COLO829 (cell line): ENCODE data around the gene CD164L2.

Source experiments
- DNase-seq: peaks from one replicate; pipeline ENCODE4 v3.0.0; 2012; ENCODE audit warnings: low spot score

The CD164L2 gene

DNA sequence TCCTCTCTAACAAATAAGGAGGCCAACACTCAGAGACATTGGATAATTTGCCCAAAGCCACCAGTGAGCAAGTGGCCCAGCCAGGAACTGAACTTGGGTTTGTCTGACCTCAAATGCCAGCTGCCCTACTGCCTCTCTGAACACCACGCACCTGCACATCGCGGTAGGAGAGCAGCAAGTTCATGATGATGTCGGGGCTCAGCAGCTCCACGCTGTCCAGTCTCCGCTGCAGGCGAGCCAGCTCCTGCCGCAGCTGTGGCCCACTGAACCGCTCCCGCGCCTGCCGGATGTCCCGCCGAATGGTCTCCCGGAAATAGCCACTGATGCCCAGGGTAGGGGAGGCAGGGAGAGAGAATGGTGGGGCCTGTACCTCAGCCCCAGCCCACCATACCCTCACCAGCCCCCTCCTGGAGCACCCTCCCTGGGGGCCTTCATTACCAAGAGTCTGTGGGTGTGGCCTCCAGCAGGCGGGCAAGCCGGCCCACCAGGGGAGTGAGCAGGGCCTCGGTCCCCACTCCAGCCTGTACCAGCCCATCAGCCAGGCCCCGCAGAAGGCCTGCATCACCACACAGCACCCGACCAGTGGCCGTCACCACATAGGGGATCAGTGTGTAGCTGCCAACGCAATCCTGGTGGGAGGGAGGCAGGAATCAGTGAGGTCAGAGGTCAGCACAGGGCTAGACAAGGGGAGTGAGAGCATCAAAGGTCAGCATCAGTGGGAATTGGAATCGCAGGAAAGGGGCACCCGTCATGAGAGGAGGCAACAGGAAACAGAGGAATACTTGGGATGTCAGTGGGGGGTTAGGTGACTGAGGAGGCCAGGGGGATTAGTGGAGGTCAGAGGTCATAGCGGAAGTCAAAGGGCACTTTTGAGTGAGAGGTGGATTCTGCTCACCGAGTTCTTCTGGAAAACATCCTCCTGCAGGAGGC is 19.1 kb downstream of the CD164L2 start:
- DNase-seq = no peak

DNA sequence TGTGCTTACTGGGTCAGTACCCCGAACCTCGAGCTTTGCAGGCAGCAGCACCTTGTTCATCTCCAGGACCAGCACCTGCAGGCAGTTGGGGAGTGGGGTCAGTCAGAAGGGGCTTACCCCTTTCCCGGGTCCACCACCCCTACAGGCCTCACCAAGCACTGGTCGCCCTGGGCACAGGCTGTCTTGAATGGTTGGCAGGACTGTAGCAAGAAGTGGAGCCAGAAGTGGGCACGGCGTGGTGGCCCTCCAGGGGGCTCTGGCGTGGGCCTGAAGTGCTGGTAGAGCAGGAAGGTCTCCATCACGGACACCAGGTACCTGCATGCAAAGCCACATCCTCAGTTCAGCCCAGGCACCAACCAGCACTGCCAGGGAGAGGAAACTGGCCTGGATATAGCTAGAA is 21.6 kb downstream of the CD164L2 start:
- no peak for DNase-seq

DNA sequence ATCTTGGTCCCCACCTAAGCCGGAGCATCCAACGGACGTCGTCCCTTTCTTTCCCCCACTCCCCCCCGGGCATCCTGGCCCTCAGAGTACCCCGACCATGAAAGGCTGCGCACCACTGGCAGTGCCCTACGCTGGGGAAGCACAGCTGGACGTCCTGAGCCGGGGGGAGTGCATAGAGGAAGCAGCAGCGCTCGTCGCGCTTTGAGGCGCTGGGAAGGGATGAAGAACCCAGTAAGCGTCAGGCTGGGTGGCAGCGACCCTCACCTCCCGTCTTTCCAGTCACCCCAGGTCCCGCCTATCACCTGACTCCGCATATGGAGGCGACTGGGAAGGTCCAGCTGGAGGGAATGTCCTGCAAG is 22.1 kb downstream of the CD164L2 start:
- DNase-seq = no peak

DNA sequence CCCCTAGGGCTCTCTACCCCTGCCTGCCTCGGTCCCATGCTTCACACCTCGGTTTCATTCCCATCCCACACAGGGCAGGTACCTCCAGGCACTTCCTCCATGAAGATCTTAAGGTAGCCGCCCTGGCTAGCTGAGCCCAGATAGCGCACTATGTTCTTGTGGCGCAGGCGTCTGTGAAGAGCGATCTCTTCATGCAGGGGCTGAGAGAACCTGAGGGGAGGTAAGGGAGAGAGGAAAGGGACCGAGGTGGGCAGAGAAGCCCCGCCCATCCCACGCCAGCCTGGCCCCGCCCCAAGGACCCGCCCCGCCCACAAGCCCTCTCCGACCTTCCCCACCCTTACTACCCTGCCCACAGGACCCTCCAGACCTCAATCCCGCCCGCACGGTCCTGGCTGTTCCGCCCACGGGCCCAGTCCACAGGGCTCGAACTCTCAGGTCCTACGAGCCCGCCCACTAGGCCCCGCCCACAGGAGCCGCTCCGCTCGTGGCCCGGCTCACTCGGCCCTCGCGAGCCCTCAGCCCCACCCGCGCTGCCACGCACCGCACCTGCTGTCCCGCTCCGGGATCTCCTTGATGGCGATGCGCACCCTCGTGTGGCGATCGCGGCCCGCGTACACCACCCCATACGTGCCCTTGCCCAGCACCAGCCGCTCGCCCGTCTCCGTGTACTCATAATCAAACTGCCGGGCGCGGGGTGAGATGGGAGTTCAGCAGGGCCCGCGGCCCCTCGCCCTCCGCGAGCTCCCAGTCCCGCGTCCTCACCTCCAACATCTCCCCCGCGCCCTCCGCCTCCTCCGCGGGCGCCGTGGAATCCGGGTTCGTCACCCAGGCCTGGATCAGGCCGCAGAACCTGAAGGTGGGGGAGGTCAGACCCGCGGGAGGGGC is 22.7 kb downstream of the CD164L2 start:
- no peak for DNase-seq

DNA sequence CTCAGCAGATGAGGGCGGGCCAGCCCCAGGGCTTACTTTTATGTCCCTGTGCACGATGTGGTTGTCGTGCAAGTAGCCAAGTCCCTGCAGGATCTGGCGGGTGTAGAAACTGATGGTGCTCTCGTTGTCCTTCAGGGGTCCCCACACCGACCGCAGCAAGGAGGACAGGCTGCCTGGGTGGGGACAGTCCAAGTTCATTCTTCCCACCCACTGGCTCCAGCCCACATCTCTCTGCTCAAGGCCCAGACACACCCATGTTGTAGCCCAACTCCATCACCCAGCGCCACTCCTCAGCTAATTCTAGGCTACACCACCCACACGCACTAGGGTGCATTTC is 23.3 kb downstream of the CD164L2 start:
- no peak for DNase-seq

DNA sequence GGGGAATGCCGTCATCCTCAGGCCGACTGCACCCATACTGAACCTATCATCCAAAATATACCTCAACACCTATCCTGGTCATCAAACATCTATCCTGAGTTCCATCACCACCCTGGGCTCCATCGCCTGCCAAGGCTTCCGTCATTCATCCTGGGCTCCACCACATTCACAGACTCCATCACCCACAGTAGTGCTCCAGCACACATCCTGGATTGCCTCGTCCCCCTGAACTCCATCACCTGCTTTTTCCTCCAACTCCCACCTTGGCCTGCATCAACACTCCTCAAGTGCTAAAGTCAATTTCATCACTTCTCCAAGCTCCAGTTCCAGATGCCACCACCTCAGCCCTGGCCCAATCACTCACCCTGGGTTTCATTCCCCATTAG is 24.2 kb downstream of the CD164L2 start:
- DNase-seq = no peak

DNA sequence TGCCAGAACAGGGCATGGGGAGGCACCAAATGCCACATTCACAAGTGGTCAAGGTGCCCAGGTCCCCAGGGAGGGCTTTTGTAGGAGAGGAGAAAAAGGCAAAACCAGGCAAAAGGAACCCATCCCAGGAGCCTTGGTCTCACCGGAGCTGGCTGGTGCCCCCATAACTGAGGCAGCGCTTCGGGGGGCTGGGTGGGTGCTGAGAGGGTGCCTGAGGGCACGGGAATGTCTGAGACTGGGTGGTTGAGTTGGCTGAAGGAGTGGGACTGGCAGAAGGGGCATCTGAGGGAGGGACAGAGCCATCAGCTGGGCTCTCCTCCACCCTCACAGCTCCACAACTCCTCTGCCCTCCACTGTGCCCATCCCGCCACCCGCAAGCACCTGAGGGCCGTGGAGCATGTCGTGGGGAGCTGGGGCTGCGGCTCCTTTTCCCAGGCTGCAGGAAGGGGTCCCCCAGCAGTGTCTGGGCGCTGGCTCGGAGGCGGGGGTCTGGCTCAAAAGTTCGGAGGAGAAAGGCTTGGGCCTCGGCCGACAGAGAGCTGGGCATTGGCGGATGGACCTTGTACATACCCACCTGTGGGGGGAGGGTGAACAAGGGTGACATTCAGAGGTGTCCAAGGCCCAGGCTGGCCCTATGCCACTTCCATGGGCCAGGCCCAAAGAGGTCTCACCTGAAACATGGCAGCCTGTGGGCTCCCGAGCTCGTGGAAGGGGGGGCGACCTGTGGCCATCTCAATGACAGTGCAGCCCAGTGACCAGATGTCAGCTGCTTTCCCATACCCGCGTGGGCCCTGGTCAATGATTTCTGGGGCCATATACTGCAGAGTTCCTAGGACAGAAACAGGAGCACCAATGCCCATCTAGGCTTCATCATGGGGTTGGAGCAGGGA is 24.9 kb downstream of the CD164L2 start:
- no peak for DNase-seq

DNA sequence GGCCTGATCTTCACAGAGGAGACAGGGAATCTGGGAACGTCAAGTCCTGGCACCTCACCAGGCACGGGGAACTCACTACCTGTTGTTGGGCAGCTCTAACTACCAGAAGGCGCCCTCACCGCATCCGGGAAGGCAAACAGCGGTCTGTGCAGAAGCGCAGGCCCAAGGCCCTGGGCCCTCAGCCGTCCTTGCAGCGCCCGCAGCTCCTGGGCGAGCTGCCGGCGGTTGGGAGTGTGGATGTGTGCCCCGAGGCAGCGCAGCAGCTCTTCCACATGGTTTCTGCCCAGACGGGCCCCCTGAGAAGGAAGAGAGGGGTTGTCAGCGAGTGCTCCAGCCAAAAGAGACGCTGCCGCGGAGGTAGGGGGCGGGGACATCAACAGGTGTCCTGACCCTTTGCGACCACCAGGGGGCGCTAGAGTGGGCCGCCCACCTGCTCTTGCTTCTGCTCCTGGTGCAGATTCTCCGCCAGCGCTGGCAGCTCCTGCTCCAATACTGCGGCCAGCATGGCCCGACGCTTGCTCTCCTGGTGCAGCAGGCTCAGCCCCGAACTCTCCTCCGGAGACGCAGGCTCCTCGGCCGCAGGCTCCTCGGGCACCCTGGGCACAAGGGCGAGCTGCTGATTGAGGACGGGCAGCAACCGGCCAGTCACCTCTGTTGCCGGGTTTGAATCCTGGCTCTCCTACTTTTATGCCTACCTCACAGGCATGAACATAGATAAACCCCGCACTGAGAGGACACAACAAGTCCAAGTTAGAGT is 25.7 kb downstream of the CD164L2 start:
- peak; percentile 78 for DNase-seq

DNA sequence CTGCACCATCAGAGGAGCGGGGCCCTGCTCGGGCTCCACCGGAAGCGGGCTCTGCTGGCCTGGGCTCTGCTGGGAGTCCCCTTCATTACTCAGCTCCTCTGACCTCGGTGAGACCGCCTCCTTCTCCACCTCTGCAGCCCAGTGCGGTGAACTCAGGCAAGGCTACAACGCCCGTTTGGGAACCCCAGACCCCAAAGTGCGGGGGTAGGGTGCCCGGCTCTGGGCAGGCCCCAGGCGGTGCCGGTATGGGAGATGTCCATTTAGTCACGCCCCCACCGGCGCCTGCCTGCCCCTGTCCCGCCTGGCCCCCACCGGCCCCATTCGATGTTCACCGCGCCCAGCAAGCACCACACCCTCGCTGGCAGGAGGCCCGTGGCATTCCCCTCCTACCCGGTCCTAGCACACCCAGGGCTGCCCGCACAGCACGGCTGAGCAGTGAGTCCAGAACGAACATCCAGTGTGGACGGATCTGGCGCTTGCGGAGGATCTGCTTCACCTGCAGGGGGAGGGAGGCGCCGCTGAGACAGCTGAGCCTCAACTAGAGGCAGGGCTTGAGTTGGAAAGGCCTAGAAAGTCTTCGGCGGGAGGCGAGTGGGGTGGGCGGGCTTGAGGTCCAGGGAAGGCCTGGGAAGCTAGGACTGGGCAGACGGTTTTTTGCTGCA is 26.4 kb downstream of the CD164L2 start:
- DNase-seq = no peak

DNA sequence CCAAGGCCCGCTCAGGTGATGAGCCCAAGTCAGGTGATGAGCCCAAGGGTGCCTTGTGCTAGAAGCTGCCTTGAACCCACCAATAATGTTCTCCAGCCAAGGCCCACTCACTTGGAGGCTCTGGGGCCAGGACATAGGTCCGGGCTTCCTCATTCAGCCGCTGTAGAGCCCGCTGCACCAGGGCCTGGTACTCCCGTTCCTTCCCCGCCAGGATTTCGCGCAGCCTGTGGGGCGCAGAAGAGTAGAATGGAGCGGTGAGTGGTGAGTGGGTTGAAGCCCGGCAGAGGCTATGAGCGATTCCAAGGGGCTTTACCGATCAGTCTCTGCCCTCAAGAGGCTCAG is 26.9 kb downstream of the CD164L2 start:
- DNase-seq = no peak

DNA sequence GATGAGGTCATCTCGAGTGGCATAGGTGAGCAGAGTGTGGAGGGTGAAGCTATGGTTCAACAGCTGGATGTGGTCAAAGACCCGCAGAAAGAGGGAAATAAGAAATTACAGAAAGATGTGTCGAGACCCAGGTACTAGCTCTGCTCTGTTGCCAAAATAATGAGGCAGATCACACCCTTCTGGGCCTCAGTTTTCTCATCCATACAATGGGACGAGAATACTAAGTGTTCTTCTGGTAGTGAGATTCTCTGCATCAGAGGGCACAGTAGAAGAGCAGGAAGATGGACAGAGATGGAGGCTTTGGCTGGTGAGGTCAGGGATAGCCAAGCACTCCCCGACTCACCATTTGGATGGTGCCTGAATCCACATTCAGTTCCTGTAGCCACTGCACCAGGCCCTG is 27.4 kb downstream of the CD164L2 start:
- DNase-seq = no peak

DNA sequence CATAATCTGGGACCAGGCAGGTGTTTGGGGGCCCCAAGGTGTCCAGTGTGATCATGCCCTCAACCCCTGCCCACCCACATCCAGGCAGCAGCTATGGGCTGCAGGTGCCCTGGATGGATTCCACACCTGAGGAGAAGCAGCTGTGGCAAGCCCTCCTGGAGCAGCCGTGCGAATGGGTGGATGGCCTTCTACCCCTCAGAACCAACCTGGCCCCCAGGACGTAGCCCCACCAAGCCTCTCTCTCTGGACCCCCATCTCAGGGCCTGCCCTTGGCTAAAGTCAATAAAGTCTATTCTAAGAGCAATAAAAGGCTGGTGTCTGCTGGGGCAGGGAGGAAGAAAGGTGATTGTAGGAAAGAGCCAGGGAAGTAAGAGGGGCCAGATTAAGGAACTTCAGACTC is 29.5 kb downstream of the CD164L2 start:
- DNase-seq = no peak

DNA sequence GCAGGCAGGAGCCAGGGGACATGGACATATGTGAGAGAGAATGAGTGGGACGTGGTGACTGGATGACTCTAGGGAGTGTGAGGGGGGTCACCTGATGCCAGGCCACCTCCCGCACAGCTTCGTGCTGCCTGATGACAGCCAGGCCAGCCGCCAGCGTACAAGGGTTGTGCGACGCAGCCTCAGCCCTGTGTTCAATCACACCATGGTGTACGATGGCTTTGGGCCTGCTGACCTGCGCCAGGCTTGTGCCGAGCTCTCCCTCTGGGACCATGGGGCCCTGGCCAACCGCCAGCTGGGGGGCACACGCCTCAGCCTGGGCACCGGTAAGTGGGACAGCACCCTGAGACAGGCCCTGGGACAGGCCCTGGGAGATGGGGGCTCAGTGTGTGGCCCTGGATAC is 30.0 kb downstream of the CD164L2 start:
- DNase-seq = no peak

DNA sequence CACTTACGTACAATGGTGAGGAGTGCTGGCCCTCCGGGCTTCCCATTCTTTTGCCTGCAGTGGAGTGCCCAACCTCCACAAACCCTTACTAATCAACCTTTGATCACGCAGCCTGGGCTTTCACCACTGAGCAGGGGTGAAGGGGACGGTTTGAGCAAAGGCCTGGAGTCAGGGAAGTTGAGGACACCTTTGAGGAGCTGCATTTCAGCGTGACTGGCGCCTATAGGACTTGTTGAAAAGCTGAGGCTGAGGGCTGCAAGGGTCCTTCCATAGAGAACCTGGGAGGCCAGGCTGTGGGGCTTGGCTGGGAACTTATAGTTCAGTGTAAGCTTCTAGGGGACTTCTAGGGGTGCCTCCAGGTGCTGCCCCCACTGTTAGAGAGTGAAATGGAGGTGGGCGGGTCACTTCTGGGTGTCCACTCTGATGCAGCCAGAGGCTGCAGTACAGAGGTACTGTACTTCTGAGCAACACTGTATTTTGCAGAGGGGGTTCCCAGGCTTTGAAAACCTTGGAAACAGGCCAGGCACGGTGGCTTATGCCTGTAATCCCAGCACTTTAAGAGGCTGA is 31.5 kb downstream of the CD164L2 start:
- no peak for DNase-seq

DNA sequence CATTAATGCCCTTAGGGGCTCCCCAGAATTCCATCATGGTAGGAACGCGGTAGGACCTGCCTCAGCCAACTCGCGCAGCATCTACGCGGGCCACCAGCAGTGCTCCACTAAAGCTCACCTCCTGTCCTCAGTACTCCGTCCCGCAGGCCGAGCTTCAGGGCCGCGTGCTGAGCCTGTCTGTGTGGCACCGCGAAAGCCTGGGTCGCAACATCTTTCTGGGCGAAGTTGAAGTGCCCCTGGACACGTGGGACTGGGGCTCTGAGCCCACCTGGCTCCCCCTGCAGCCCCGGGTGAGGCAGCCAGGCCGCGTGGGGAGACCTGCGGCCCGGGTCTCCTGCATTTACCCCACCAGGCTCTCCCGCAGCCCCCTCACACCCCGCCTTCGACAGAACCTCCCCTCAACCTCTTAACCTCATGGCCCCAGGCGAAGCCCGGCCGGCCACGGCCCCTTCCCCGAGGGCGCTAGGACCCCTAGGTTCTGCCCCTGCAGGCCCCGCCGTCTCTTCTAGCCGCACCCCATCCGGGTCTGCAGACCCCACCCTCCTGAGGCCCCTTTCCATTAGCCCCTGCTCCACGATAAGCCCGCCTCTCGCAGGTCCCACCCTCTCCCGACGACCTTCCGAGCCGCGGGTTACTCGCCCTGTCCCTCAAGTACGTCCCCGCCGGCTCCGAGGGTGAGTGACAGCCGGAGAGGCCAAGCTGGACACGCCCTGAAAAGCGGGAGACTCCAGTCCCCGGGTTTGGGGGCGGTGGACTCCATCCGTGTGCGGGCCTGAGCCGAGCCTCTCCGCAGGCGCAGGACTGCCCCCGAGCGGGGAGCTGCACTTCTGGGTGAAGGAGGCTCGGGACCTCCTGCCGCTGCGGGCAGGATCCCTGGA is 32.2 kb downstream of the CD164L2 start:
- DNase-seq = no peak

DNA sequence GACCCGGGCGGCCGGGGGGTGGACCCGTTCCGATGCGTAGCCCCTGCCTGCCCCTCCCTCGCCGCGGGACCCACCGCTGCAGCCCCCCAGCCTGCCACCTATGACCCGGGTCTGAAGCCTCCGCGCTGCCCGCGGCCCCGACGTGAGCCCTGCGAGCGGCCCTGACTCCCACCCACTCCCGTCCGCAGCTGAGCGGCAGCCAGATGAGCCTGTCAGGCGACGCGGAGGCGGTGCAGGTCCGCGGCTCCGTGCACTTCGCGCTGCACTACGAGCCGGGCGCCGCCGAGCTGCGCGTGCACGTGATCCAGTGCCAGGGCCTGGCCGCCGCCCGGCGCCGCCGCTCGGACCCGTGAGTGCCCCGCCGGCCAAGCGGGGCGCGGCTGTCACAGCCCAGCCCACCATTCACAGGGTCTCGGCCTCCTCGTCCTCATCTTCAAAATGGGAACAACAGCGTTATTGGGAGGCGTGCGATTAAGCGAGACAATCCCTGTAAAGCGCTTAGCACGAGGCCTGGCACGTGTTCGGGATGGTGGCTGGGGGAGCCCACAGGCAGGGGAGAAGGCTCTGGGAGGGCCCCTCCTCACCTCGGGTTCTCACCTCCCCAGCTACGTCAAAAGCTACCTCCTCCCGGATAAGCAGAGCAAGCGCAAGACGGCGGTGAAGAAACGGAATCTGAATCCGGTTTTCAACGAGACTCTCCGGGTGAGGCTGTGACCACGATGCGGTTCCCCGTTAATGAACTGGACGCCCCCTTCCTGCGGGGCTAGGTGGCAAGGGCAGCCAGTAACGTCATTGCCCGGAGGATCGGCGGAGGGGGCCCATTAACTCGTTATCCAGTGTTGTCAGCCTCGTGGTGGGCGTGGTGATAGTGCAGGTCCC is 33.1 kb downstream of the CD164L2 start:
- DNase-seq = no peak

DNA sequence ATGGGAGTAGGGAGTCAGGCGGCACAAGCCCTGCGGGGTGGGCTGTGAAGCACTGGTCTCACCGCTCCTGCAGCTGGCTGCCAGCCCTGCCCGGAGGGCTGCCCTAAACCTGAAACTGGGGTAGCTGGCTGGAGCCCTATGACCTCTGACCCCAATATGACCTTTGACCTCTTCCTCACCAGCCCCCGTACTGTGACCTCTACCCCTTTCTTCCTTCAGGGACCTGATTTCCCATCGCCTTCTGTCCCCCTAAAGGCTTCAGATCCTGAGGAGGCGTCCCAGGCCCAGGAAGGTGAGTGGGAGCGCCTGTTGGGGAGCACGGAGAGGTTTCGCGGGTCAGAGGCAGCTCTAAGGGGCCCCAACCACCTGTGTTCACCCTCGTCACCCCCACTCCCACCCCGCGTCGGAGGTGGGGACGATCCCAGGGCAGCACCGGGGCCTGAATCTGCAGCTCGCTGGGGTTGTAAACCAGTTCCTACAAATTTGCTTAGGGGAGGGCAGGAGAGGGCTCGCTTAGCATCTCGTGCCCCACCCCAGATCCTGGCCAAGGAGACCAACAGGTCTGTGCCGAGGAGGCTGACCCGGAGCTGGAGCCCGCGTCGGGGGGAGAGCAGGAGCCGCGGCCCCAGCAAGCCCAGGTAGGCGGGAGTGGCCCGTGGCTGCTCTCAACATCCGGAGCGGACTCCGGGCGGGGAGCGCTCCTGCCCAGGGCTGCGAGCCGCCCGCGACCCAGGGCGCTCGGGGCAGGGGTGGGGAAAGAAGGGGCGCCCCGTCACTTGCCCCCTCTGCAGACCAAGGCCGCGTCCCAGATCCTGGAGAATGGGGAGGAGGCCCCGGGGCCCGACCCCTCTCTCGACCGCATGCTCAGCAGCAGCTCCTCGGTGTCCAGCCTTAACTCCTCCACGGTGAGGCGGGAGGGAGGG is 34.0 kb downstream of the CD164L2 start:
- no peak for DNase-seq
